Testis (tissue), 3 donors: ENCODE results near the gene B4GALNT4. TPM values are rescaled to one million over a fixed set of nuclear protein-coding genes. Genes with fewer than 3 reads are reported as not detected.
"Not testable (repeated sequence)": the region's sequence is repeated elsewhere in the genome, so short reads cannot be mapped to it uniquely, and the experiment has no call there.

ENCODE experiments used
- DNase-seq: peaks from one replicate; pipeline ENCODE4 v3.0.0-alpha.2; 2019
- H3K27ac ChIP-seq, 2 donors: fragments of 200-600 bp; sonication (generic); one replicate each; pipeline ENCODE4 v1.5.1; 2019
- H3K27me3 ChIP-seq: fragments of 200-600 bp; sonication (generic); one replicate; pipeline ENCODE4 v1.5.1; 2019
- H3K36me3 ChIP-seq: fragments of 200-600 bp; sonication (generic); one replicate; pipeline ENCODE4 v1.5.1; 2017; ENCODE audit warnings: low read depth; ENCODE audit errors: missing control alignments
- H3K4me1 ChIP-seq: fragments of 200-600 bp; sonication (generic); one replicate; pipeline ENCODE4 v1.5.1; 2019
- H3K4me3 ChIP-seq, 2 donors: fragments of 200-600 bp; sonication (generic); one replicate each; pipeline ENCODE4 v1.5.1; 2017 to 2019
- H3K9me3 ChIP-seq: fragments of 200-600 bp; sonication (generic); one replicate; pipeline ENCODE4 v1.5.1; 2017
- CTCF ChIP-seq, 3 experiments: fragments of 450-650 bp in 2 of 3; fragments of 200-600 bp in 1 of 3; sonication (generic) in 1 of 3; IDR thresholded peaks; one replicate each; pipeline ENCODE4 v1.5.1; 2016 to 2019; ENCODE audit warnings: antibody characterized with exemption in 3 of 3, mild to moderate bottlenecking in 2 of 3, moderate library complexity in 1 of 3
- POLR2A ChIP-seq: fragments of 450-650 bp; IDR thresholded peaks from one replicate; pipeline ENCODE4 v1.6.1; 2017; ENCODE audit warnings: antibody characterized with exemption, mild to moderate bottlenecking, moderate library complexity
- WGBS, 2 donors: methylation state at CpG; one replicate each; pipeline ENCODE4 v1.1.5; 2018; 5-methylcytosine and 5-hydroxymethylcytosine counted together
- intact Hi-C: fragments of 100-400 bp; cut with DNase I; formaldehyde crosslinking; loops from one replicate; pipeline ENCODE4 v1.15.1; 2023; ENCODE audit warnings: low total_unique reads
- polyA plus RNA-seq: library from polyadenylated mRNA; stranded (reverse); fragments of 350-450 nt; fragmentation: Illumina TruSeq; extraction: RNeasy Lipid Tissue Mini Kit (QIAGEN cat#74804); gene quantifications from one replicate; pipeline ENCODE4 v1.2.3, GENCODE V29; 2014; ENCODE audit warnings: low read depth, low replicate concordance; ENCODE audit not compliant: insufficient read depth
- total RNA-seq, 2 donors: library from RNA; depleted of rRNA; stranded (reverse); fragments of >200 nt; gene quantifications; one replicate each; pipeline ENCODE4 v1.2.3, GENCODE V29; 2016

The B4GALNT4 gene
- total and polyA plus RNA-seq, 3 donors from 2014 or later: 4.3 to 10.1 (median 7.2) TPM

GRCh38 chr11:331358-332060, 37.8 kb upstream of the B4GALNT4 start:
- 89 to 91% methylated on average over 19 of the region's 19 CpGs for WGBS, 2 donors
- no peak overlapping the region for H3K27ac ChIP-seq
- TF ChIP-seq CTCF (IDR thresholded peaks at IDR 0.05): no peak
- TF ChIP-seq POLR2A: no peak
- H3K4me3 ChIP-seq: no peak overlapping the region
- H3K27me3 ChIP-seq: no peaks in the 10 kb centered on the region
- intact Hi-C loops: no loop called here
- no peak for DNase-seq
- no peaks in the 10 kb centered on the region for H3K9me3 ChIP-seq
- no peaks in the 10 kb centered on the region for H3K36me3 ChIP-seq
- H3K4me1 ChIP-seq: peaks cover 56% of the 10 kb centered on the region

- Histone ChIP-seq H3K4me1 (peaks cover 53% of the 10 kb centered on the region), H3K27me3 (no peaks in the 10 kb centered on the region), H3K36me3 (no peaks in the 10 kb centered on the region), H3K9me3 (no peaks in the 10 kb centered on the region), H3K4me3 (no peak overlapping the region), H3K27ac (no peak overlapping the region)
- 89 to 94% methylated on average over 20 to 23 of the region's 23 CpGs for WGBS, 2 donors
- no peak for TF ChIP-seq CTCF (IDR thresholded peaks at IDR 0.05)
- TF ChIP-seq POLR2A: no peak
- intact Hi-C loops: no loop called here
- no peak for DNase-seq
These were observed 36.4 kb upstream of the B4GALNT4 start for GRCh38 chr11:332651-333480.

- Histone ChIP-seq H3K4me1 (peaks cover 46% of the 10 kb centered on the region), H3K27ac (peak overlapping the region in 1 of 2 donors; percentile 82)
- H3K9me3 ChIP-seq, H3K4me3 ChIP-seq, H3K36me3 ChIP-seq, DNase-seq, intact Hi-C loops, H3K27me3 ChIP-seq: not testable (repeated sequence)
- WGBS, 2 donors: 91 to 92% methylated on average over 17 of the region's 17 CpGs
These were observed 35.6 kb upstream of the B4GALNT4 start for GRCh38 chr11:333616-334263.

DNA sequence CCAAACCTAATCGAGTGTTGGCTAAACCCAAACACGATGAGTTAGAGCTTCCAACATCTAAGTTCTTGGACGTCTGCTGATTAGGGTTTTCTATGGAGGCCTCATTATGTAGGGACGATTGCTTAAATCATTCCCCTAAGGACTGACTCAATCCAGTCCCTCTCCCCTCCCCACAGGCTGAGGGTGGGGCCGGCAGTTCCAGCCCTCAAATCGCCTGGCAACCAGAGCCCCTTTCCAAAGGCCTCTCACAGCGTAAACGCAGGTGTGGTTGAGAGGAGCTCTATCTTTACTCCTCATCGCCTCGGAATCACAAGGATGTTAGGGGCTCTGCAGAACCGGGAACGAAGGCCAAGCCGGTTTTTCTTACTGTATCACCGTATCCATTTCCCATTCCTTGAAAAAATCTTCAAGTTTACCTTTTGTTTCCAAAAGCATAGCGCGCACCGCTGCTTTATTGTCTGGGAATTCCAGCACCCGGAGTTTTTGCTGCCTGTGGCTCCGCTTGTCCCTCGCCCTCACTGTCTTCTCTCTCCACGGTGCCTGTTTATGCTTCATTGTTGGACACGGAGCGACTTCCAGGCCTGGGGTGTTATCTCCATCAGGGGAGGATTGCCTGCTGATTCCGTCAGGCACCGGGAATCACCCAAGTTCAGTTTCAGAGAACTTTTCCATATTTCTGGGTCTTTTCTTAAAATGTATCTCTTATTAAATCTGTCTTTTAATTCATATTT, 34.9 kb upstream of the B4GALNT4 start:
- no peak overlapping the region for H3K4me3 ChIP-seq
- H3K4me1 ChIP-seq: peaks cover 40% of the 10 kb centered on the region
- 47 to 61% methylated on average over 25 of the region's 25 CpGs for WGBS, 2 donors
- no peak for TF ChIP-seq CTCF (IDR thresholded peaks at IDR 0.05)
- TF ChIP-seq POLR2A: no peak
- H3K27ac ChIP-seq: peak overlapping the region; percentile 82 to 88
- no peaks in the 10 kb centered on the region for H3K36me3 ChIP-seq
- intact Hi-C loops: no loop called here
- no peaks in the 10 kb centered on the region for H3K9me3 ChIP-seq
- DNase-seq: peak; percentile 58
- H3K27me3 ChIP-seq: no peaks in the 10 kb centered on the region
